SW 1271 (cell line): ENCODE measurements around the gene TMEM131L.

Source experiments
- DNase-seq, 2 experiments: peaks; one replicate each; lab custom pipeline; 2025; lab: John Stamatoyannopoulos, UW

The TMEM131L gene

GRCh38 chr4:153622778-153623240, 156.6 kb downstream of the TMEM131L start:
- no peak for DNase-seq

GRCh38 chr4:153623491-153623890, 157.3 kb downstream of the TMEM131L start:
- no peak for DNase-seq

- DNase-seq = no peak
Measured at GRCh38 chr4:153628796-153629315, 162.7 kb downstream of the TMEM131L start.

- no peak for DNase-seq
Measured at GRCh38 chr4:153629776-153630175, 163.6 kb downstream of the TMEM131L start.

GRCh38 chr4:153634738-153635353, 168.7 kb downstream of the TMEM131L start:
- DNase-seq = peak in 1 of 2 experiments; percentile 26

GRCh38 chr4:153635846-153636245, 169.7 kb downstream of the TMEM131L start:
- DNase-seq = no peak

GRCh38 chr4:153637201-153637600, 171.0 kb downstream of the TMEM131L start:
- no peak for DNase-seq

GRCh38 chr4:153638011-153638410, 171.9 kb downstream of the TMEM131L start:
- no peak for DNase-seq

GRCh38 chr4:153638999-153639398, 172.8 kb downstream of the TMEM131L start:
- DNase-seq = no peak

GRCh38 chr4:153639833-153640802, 174.0 kb downstream of the TMEM131L start:
- no peak for DNase-seq

- no peak for DNase-seq
Measured at GRCh38 chr4:153641532-153641931, 175.4 kb downstream of the TMEM131L start.

- peak in 1 of 2 experiments; percentile 59 for DNase-seq
Measured at GRCh38 chr4:153643406-153644383, 177.5 kb downstream of the TMEM131L start.

- DNase-seq = no peak
Measured at GRCh38 chr4:153645183-153645582, 179.0 kb downstream of the TMEM131L start.

GRCh38 chr4:153646261-153646660, 180.1 kb downstream of the TMEM131L start:
- no peak for DNase-seq

- DNase-seq = no peak
Measured at GRCh38 chr4:153646978-153647377, 180.8 kb downstream of the TMEM131L start.

GRCh38 chr4:153647975-153648374, 181.8 kb downstream of the TMEM131L start:
- DNase-seq = no peak

GRCh38 chr4:153649572-153649991, 183.4 kb downstream of the TMEM131L start:
- DNase-seq = peak in 1 of 2 experiments; percentile 25

- DNase-seq = no peak
Measured at GRCh38 chr4:153651116-153651515, 185.0 kb downstream of the TMEM131L start.

- DNase-seq = peak in 1 of 2 experiments; percentile 17
Measured at GRCh38 chr4:153651587-153651986, 185.4 kb downstream of the TMEM131L start.

- peak; percentile 25 to 53 for DNase-seq
Measured at GRCh38 chr4:153652051-153652784, 186.1 kb downstream of the TMEM131L start.
